Mucosa of descending colon (tissue), 3 donors: Measurements from ENCODE around the gene ABCA10. TPM values are rescaled to one million over a fixed set of nuclear protein-coding genes. Genes with fewer than 3 reads are reported as not detected.

Source experiments
- ATAC-seq: fragments of 200-7000 bp; cut with Tn5 transposase; one replicate; pipeline ENCODE4 v1.9.1; 2020; ENCODE audit warnings: mild to moderate bottlenecking, moderate library complexity
- DNase-seq, 3 donors: peaks; one replicate each; pipeline ENCODE4 v3.0.0-alpha.2; 2020
- H3K36me3 ChIP-seq: fragments of 200-600 bp; one replicate; pipeline ENCODE4 v1.8.0; 2021; ENCODE audit warnings: low read depth, mild to moderate bottlenecking
- H3K4me1 ChIP-seq: fragments of 200-600 bp; one replicate; pipeline ENCODE4 v1.8.0; 2021; ENCODE audit warnings: low read depth, mild to moderate bottlenecking
- H3K4me3 ChIP-seq: fragments of 200-600 bp; one replicate; pipeline ENCODE4 v1.8.0; 2021; ENCODE audit warnings: mild to moderate bottlenecking
- H3K9me3 ChIP-seq: fragments of 200-600 bp; one replicate; pipeline ENCODE4 v1.8.0; 2021; ENCODE audit warnings: mild to moderate bottlenecking
- CTCF ChIP-seq: fragments of 200-600 bp; IDR thresholded peaks from one replicate; pipeline ENCODE4 v1.8.0; 2022; ENCODE audit warnings: antibody characterized with exemption, mild to moderate bottlenecking
- intact Hi-C, 2 donors: fragments of 100-400 bp; cut with DNase I in 1 of 2; cut with micrococcal nuclease in 1 of 2; formaldehyde crosslinking; loops; one replicate each; pipeline versions ENCODE4 v1.11.0 to v1.11.1; 2022; cut with DNase I, micrococcal nuclease
- total RNA-seq, 3 donors: library from RNA; stranded (reverse); fragmentation: NEBNext Ultra II Directional in 2 of 3; extraction: Animal tissue kit (Norgen Biotek cat#: 25700) in 2 of 3; gene quantifications; one replicate each; pipeline versions ENCODE4 v1.2.1 to v1.2.4, GENCODE V29; 2021 to 2023
- donor health status: DM: no; HTN: no; CAD: no; lungs with moderate emphysema.
- donor health status: DM: no; HTN: no; CAD: no.
- donor health status: DM: no; HTN: yes; CAD: no.

The ABCA10 gene
- total RNA-seq, 3 donors from 2014 or later = 3.1 to 14.2 (median 6.1) TPM

GRCh38 chr17:69159418-69159817 lies 69.2 kb downstream of the ABCA10 start:
- Histone ChIP-seq H3K9me3 (no peaks in the 10 kb centered on the region), H3K36me3 (no peaks in the 10 kb centered on the region), H3K4me3 (no peak overlapping the region), H3K4me1 (no peaks in the 10 kb centered on the region)
- no peak for TF ChIP-seq CTCF
- ATAC-seq = no peak
- DNase-seq = no peak
- intact Hi-C loops = no loop called here

- intact Hi-C loops = no loop called here
- H3K4me1 ChIP-seq = no peaks in the 10 kb centered on the region
- H3K36me3 ChIP-seq = no peaks in the 10 kb centered on the region
- ATAC-seq = no peak
- TF ChIP-seq CTCF = no peak
- H3K4me3 ChIP-seq = no peak overlapping the region
- no peak for DNase-seq
- no peaks in the 10 kb centered on the region for H3K9me3 ChIP-seq
These were observed 74.4 kb downstream of the ABCA10 start for GRCh38 chr17:69154267-69154666.

GRCh38 chr17:69150333-69150732 lies 78.3 kb downstream of the ABCA10 start:
- Histone ChIP-seq H3K4me1 (no peaks in the 10 kb centered on the region), H3K4me3 (no peak overlapping the region), H3K36me3 (no peaks in the 10 kb centered on the region), H3K9me3 (no peaks in the 10 kb centered on the region)
- intact Hi-C loops = no loop called here
- no peak for TF ChIP-seq CTCF
- no peak for ATAC-seq
- no peak for DNase-seq

GRCh38 chr17:69147460-69147859 lies 81.2 kb downstream of the ABCA10 start:
- no peak for ATAC-seq
- no peaks in the 10 kb centered on the region for H3K9me3 ChIP-seq
- no peaks in the 10 kb centered on the region for H3K4me1 ChIP-seq
- intact Hi-C loops = no loop called here
- no peaks in the 10 kb centered on the region for H3K36me3 ChIP-seq
- DNase-seq = no peak
- no peak for TF ChIP-seq CTCF
- no peak overlapping the region for H3K4me3 ChIP-seq

- Histone ChIP-seq H3K36me3 (no peaks in the 10 kb centered on the region), H3K9me3 (no peaks in the 10 kb centered on the region), H3K4me1 (no peaks in the 10 kb centered on the region), H3K4me3 (no peak overlapping the region)
- no peak for DNase-seq
- no peak for ATAC-seq
- TF ChIP-seq CTCF = no peak
- intact Hi-C loops = no loop called here
These were observed 84.0 kb downstream of the ABCA10 start for GRCh38 chr17:69144331-69145255.
